MM.1S (cell line): Measurements from ENCODE around the gene CTSH.

Experiments
- EZH2 ChIP-seq: fragments of 300-600 bp; sonication (generic); optimal IDR thresholded peaks from 2 replicates; pipeline ENCODE3; 2017; ENCODE audit warnings: low read depth, mild to moderate bottlenecking, antibody characterized with exemption, low read length, mixed read lengths
- TF ChIP-seq, protein P1 (sequence below): fragments of 300-600 bp; sonication (generic); IDR thresholded peaks from 2 replicates; pipeline ENCODE4 v1.5.1; 2016; ENCODE audit warnings: antibody characterized with exemption, low read length, mixed read lengths

DNA sequence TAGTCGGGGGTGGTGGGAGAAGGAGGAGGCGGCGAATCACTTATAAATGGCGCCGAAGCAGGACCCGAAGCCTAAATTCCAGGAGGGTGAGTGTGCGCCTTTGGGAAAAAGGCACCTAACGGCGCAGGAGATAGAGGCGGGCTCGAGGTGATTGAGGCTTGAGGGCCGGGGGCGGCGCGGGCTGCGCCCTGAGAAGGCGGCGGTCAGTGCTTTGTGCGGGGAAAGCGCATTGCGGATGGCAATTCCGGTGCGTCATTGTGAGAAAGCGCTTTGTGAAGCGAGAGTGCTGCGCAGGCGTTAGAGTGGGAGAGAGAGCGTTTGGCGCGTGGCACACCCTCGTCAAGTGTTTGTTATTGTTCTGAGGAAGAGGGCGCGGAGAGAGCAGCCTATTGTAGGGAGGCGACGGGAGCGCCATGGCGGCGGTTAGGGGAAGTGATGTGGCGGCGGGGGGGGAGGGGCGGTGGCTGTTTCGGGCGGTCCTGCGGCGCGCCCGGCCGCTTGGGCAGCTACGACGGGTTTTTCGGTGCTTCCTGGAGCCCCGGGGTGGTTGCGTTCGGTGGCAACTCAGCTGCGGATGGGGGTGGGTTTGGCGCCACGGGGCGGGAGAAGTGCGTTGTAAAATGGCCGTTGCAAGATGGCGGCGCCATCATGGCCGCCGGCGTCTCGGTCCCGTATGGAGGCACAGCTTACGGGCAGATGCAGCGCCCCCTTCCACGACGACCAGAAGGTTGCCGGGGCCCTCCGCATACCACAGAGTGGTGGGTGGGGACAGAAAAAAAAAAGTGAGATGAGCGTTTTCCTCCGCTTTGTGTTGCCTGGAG lies 71.7 kb downstream of the CTSH start:
- TF ChIP-seq, protein P1, sequence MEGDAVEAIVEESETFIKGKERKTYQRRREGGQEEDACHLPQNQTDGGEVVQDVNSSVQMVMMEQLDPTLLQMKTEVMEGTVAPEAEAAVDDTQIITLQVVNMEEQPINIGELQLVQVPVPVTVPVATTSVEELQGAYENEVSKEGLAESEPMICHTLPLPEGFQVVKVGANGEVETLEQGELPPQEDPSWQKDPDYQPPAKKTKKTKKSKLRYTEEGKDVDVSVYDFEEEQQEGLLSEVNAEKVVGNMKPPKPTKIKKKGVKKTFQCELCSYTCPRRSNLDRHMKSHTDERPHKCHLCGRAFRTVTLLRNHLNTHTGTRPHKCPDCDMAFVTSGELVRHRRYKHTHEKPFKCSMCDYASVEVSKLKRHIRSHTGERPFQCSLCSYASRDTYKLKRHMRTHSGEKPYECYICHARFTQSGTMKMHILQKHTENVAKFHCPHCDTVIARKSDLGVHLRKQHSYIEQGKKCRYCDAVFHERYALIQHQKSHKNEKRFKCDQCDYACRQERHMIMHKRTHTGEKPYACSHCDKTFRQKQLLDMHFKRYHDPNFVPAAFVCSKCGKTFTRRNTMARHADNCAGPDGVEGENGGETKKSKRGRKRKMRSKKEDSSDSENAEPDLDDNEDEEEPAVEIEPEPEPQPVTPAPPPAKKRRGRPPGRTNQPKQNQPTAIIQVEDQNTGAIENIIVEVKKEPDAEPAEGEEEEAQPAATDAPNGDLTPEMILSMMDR: peak; percentile 54
- no peak for TF ChIP-seq EZH2
